ENCODE results near the gene C10orf120. TPM values are rescaled to one million over a fixed set of nuclear protein-coding genes. Genes with fewer than 3 reads are reported as not detected.

The C10orf120 gene
- total and polyA plus RNA-seq, 2 donors (not counting 1 experiment from before 2014, with no cell fraction given), result not detected

DNA sequence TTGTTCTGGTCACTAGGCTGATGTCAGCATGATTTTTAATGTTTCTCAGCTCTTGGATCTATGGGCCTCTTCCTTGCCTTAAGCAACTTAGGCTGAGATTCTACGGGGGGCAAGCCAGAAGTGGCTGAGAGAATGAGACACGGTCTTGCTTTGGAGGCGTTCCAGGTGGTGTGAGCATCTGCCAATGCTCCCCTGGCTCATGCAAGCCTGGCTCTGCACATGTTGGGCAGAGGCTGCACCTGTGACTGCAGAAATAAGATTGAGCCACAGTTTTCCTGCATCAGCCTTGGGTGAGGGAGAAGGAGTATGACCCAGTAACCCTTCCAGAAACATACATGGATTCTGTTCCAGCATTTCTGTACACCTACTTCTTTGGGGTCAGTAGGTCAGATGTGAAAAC lies 41.9 kb downstream of the C10orf120 start:
- WGBS (ENCODE audit: insufficient coverage), result 62% methylated on average over 3 of the region's 3 CpGs
- TF ChIP-seq, protein P1, sequence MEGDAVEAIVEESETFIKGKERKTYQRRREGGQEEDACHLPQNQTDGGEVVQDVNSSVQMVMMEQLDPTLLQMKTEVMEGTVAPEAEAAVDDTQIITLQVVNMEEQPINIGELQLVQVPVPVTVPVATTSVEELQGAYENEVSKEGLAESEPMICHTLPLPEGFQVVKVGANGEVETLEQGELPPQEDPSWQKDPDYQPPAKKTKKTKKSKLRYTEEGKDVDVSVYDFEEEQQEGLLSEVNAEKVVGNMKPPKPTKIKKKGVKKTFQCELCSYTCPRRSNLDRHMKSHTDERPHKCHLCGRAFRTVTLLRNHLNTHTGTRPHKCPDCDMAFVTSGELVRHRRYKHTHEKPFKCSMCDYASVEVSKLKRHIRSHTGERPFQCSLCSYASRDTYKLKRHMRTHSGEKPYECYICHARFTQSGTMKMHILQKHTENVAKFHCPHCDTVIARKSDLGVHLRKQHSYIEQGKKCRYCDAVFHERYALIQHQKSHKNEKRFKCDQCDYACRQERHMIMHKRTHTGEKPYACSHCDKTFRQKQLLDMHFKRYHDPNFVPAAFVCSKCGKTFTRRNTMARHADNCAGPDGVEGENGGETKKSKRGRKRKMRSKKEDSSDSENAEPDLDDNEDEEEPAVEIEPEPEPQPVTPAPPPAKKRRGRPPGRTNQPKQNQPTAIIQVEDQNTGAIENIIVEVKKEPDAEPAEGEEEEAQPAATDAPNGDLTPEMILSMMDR (IDR thresholded peaks at IDR 0.05), result no peak
- no peak for TF ChIP-seq EZH2 (IDR thresholded peaks at IDR 0.05; ENCODE audit: borderline replicate concordance, insufficient read depth, low read depth, low read length, poor library complexity, severe bottlenecking)
- Histone ChIP-seq H3K36me3 (replicated peaks in 1 of 2; ENCODE audit: control extremely low read depth in 1 of 2, control insufficient read depth in 1 of 2, extremely low read depth in 1 of 2, insufficient read depth in 2 of 2, low read length in 1 of 2) (no peaks in the 10 kb centered on the region), H2AFZ (ENCODE audit: insufficient read depth, low read depth, low read length, poor library complexity, severe bottlenecking) (no peak overlapping the region), H3K4me3 (ENCODE audit: control extremely low read depth in 1 of 5, extremely low read depth in 1 of 5, insufficient read depth in 1 of 5, low read depth in 2 of 5, low read length in 4 of 5) (no peak overlapping the region), H3K4me2 (replicated peaks; ENCODE audit: low read depth, low read length, poor library complexity, severe bottlenecking) (no peak overlapping the region), H3K9ac (ENCODE audit: low read length) (no peak overlapping the region), H4K20me1 (ENCODE audit: control insufficient read depth, insufficient read depth, low read length, poor library complexity, severe bottlenecking) (no peaks in the 10 kb centered on the region), H3K27ac (ENCODE audit: low read length in 2 of 2) (no peak overlapping the region), H3K4me1 (ENCODE audit: control insufficient read depth in 2 of 2, insufficient read depth in 2 of 2, low read length in 2 of 2) (no peaks in the 10 kb centered on the region), H3K9me3 (ENCODE audit: control extremely low read depth in 1 of 3, control insufficient read depth in 2 of 3, insufficient read depth in 1 of 3, low read length in 2 of 3) (peaks cover 0 to 6% (median 0%) of the 10 kb centered on the region in 3 donors), H3K27me3 (replicated peaks in 1 of 4; ENCODE audit: control extremely low read depth in 1 of 4, control insufficient read depth in 3 of 4, insufficient read depth in 4 of 4, low read length in 3 of 4) (no peaks in the 10 kb centered on the region), H3K79me2 (ENCODE audit: control insufficient read depth, insufficient read depth, low read length) (no peaks in the 10 kb centered on the region)
- Mint-ChIP-seq H3K9me3 (ENCODE audit: insufficient read depth) (no peaks in the 10 kb centered on the region), H3K27ac (no peak overlapping the region), H3K4me3 (no peak overlapping the region), H3K4me1 (no peaks in the 10 kb centered on the region), H3K27me3 (peaks cover 30% of the 10 kb centered on the region)
- no peak for ATAC-seq (ENCODE audit: low read depth)
- intact Hi-C loops (cut with micrococcal nuclease), result no loop called here
- ChIA-PET POLR2A (no interaction called here), CTCF (no interaction called here)
- DNase-seq, result no peak

DNA sequence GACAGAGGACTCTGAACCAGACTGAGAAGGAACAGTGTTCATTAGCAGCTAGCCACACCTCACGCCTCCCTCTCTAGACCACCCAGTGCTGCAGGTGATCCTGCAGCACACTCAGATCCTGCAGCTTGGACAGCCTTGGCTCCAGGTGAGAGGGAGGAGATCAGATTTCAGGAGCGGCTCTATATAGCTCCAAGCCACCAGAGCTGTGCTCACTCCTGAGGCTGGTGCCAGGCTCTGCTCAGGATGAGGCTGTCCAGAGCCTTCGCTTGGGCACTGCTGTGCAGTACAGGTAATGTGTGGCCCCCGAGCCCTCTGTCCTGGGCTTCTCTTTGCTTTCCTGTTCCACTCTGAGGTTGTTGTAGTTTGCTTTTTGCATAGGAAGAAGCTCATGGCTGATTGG lies 42.4 kb downstream of the C10orf120 start:
- Histone ChIP-seq H3K9ac (ENCODE audit: low read length) (no peak overlapping the region), H3K4me3 (ENCODE audit: control extremely low read depth in 1 of 5, extremely low read depth in 1 of 5, insufficient read depth in 1 of 5, low read depth in 2 of 5, low read length in 4 of 5) (no peak overlapping the region), H4K20me1 (ENCODE audit: control insufficient read depth, insufficient read depth, low read length, poor library complexity, severe bottlenecking) (no peaks in the 10 kb centered on the region), H2AFZ (ENCODE audit: insufficient read depth, low read depth, low read length, poor library complexity, severe bottlenecking) (no peak overlapping the region), H3K9me3 (ENCODE audit: control extremely low read depth in 1 of 3, control insufficient read depth in 2 of 3, insufficient read depth in 1 of 3, low read length in 2 of 3) (peaks cover 0 to 6% (median 0%) of the 10 kb centered on the region in 3 donors), H3K36me3 (replicated peaks in 1 of 2; ENCODE audit: control extremely low read depth in 1 of 2, control insufficient read depth in 1 of 2, extremely low read depth in 1 of 2, insufficient read depth in 2 of 2, low read length in 1 of 2) (no peaks in the 10 kb centered on the region), H3K27me3 (replicated peaks in 1 of 4; ENCODE audit: control extremely low read depth in 1 of 4, control insufficient read depth in 3 of 4, insufficient read depth in 4 of 4, low read length in 3 of 4) (no peaks in the 10 kb centered on the region), H3K4me1 (ENCODE audit: control insufficient read depth in 2 of 2, insufficient read depth in 2 of 2, low read length in 2 of 2) (no peaks in the 10 kb centered on the region), H3K27ac (ENCODE audit: low read length in 2 of 2) (no peak overlapping the region), H3K4me2 (replicated peaks; ENCODE audit: low read depth, low read length, poor library complexity, severe bottlenecking) (no peak overlapping the region), H3K79me2 (ENCODE audit: control insufficient read depth, insufficient read depth, low read length) (no peaks in the 10 kb centered on the region)
- peaks cover 29% of the 10 kb centered on the region for H3K27me3 Mint-ChIP-seq
- no peak for TF ChIP-seq EZH2 (IDR thresholded peaks at IDR 0.05; ENCODE audit: borderline replicate concordance, insufficient read depth, low read depth, low read length, poor library complexity, severe bottlenecking)
- TF ChIP-seq, protein P1 (IDR thresholded peaks at IDR 0.05), result no peak
- no peaks in the 10 kb centered on the region for H3K9me3 Mint-ChIP-seq (ENCODE audit: insufficient read depth)
- H3K4me3 Mint-ChIP-seq, result no peak overlapping the region
- DNase-seq, result no peak
- intact Hi-C loops (cut with micrococcal nuclease), result no loop called here
- no peak overlapping the region for H3K27ac Mint-ChIP-seq
- WGBS (ENCODE audit: insufficient coverage), result 85% methylated on average over 3 of the region's 4 CpGs
- CTCF ChIA-PET, result no interaction called here
- H3K4me1 Mint-ChIP-seq, result no peaks in the 10 kb centered on the region
- POLR2A ChIA-PET, result no interaction called here
- no peak for ATAC-seq (ENCODE audit: low read depth)
